22Rv1 (cell line): ENCODE results near the gene CPXM1.

Source experiments
- CTCF ChIP-seq: fragments of 450-650 bp; IDR thresholded peaks from 2 replicates; pipeline ENCODE4 v1.5.1; 2017; ENCODE audit warnings: mild to moderate bottlenecking
- ZFX ChIP-seq: fragments of 450-650 bp; IDR thresholded peaks from 2 replicates; pipeline ENCODE4 v1.6.1; 2017; ENCODE audit warnings: antibody characterized with exemption, borderline replicate concordance

- TF ChIP-seq CTCF (peak; percentile 42), ZFX (no peak)
These were observed 16.3 kb upstream of the CPXM1 start for GRCh38 chr20:2816583-2817340.
